H1 (cell line): ENCODE data around the gene ETV5. TPM values are rescaled to one million over a fixed set of nuclear protein-coding genes. Genes with fewer than 3 reads are reported as not detected.
A peak's percentile ranks its signal among the peaks of the same experiment; 100 is the strongest.

Source experiments
- CTCF ChIA-PET: fragments of 300-600 bp; sonication (Branson Sonifier 250); formaldehyde crosslinking; loops from one replicate; lab custom pipeline; 2021; ENCODE audit not compliant: partially characterized antibody; lab: Charles Lee
- POLR2A ChIA-PET: fragments of 300-600 bp; sonication (Branson Sonifier 250); formaldehyde crosslinking; loops from one replicate; lab custom pipeline; 2021; ENCODE audit warnings: inconsistent platforms; ENCODE audit not compliant: partially characterized antibody; lab: Charles Lee
- DNase-seq, 2 experiments: peaks; one replicate each; pipeline versions ENCODE4 v3.0.0 to v3.0.0-alpha.2; 2010 to 2022; ENCODE audit warnings: low spot score in 2 of 2, low read depth in 1 of 2, mixed read lengths in 1 of 2
- FAIRE-seq: peaks from 2 replicates; lab custom pipeline; 2011; peaks lifted over from hg19 to GRCh38; lab: Jason Lieb, UNC
- H2AFZ ChIP-seq: 2 replicates; pipeline ENCODE4 v1.8.1; 2012; ENCODE audit warnings: low read length, inconsistent platforms
- H2AK5ac ChIP-seq: 2 replicates; pipeline ENCODE4 v1.6.1; 2013; ENCODE audit warnings: low read depth, low read length
- H2BK120ac ChIP-seq: replicated peaks from 2 replicates; pipeline ENCODE3; 2013; ENCODE audit warnings: low read depth, low read length, inconsistent platforms
- H2BK12ac ChIP-seq: 2 replicates; pipeline ENCODE4 v1.6.1; 2013; ENCODE audit warnings: low read depth, low read length
- H2BK15ac ChIP-seq: 2 replicates; pipeline ENCODE4 v1.6.1; 2013; ENCODE audit warnings: low read length
- H2BK20ac ChIP-seq: 2 replicates; pipeline ENCODE4 v1.6.1; 2013; ENCODE audit warnings: low read length
- H2BK5ac ChIP-seq: 2 replicates; pipeline ENCODE4 v1.6.1; 2013; ENCODE audit warnings: low read depth, low read length
- H3K14ac ChIP-seq: 2 replicates; pipeline ENCODE4 v1.6.1; 2013; ENCODE audit warnings: inconsistent platforms; ENCODE audit not compliant: insufficient read length
- H3K18ac ChIP-seq: 2 replicates; pipeline ENCODE4 v1.6.1; 2013; ENCODE audit warnings: low read length; ENCODE audit errors: extremely low read depth
- H3K23ac ChIP-seq: 2 replicates; pipeline ENCODE4 v1.6.1; 2013; ENCODE audit warnings: inconsistent platforms; ENCODE audit not compliant: insufficient read length
- H3K23me2 ChIP-seq: 2 replicates; pipeline ENCODE4 v1.6.1; 2013; ENCODE audit warnings: low read depth, low read length
- H3K27ac ChIP-seq: 2 replicates; pipeline ENCODE4 v1.6.1; 2011; ENCODE audit warnings: low read depth, low read length, inconsistent platforms
- H3K27me3 ChIP-seq, 4 experiments: replicated peaks in 1 of 4; 1 replicate in 1 of 4; 2 replicates in 3 of 4; pipeline versions ENCODE4 v1.6.1 to v1.8.1; 2011 to 2013; ENCODE audit warnings: low read length in 3 of 4, mild to moderate bottlenecking in 3 of 4, inconsistent platforms in 2 of 4, mixed read lengths in 2 of 4, moderate library complexity in 1 of 4; ENCODE audit not compliant: control insufficient read depth in 3 of 4, insufficient read depth in 3 of 4; ENCODE audit errors: extremely low read depth in 1 of 4
- H3K36me3 ChIP-seq, 4 experiments: 2 replicates each; pipeline versions ENCODE4 v1.6.1 to v1.8.1; 2011 to 2013; ENCODE audit warnings: mild to moderate bottlenecking in 4 of 4, low read length in 3 of 4, moderate library complexity in 2 of 4, control low read depth in 1 of 4, inconsistent platforms in 1 of 4; ENCODE audit not compliant: insufficient read depth in 4 of 4, control insufficient read depth in 2 of 4
- H3K4ac ChIP-seq: replicated peaks from 2 replicates; pipeline ENCODE3; 2013; ENCODE audit warnings: low read length, low read depth, mixed read lengths, inconsistent platforms; ENCODE audit not compliant: insufficient read length
- H3K4me1 ChIP-seq, 4 experiments: replicated peaks in 1 of 4; 1 replicate in 1 of 4; 2 replicates in 3 of 4; pipeline versions ENCODE4 v1.6.1 to v1.8.1; 2011 to 2013; ENCODE audit warnings: low read length in 3 of 4, inconsistent platforms in 2 of 4, mixed read lengths in 1 of 4; ENCODE audit not compliant: insufficient read depth in 4 of 4, control insufficient read depth in 3 of 4
- H3K4me2 ChIP-seq, 2 experiments: 2 replicates each; pipeline versions ENCODE4 v1.6.1 to v1.8.1; 2011 to 2013; ENCODE audit warnings: low read depth in 2 of 2, low read length in 2 of 2, control low read depth in 1 of 2, inconsistent platforms in 1 of 2, mild to moderate bottlenecking in 1 of 2; ENCODE audit not compliant: insufficient read depth in 1 of 2
- H3K4me3 ChIP-seq, 4 experiments: fragments of 200-600, 300-600 bp in 1 of 4; sonication (generic), shearing (Covaris generic), sonication (Bioruptor Twin) in 1 of 4; 2 replicates each; pipeline versions ENCODE4 v1.5.1 to v1.8.1; 2011 to 2016; ENCODE audit warnings: low read length in 4 of 4, low read depth in 3 of 4, control low read depth in 2 of 4, inconsistent platforms in 2 of 4, mild to moderate bottlenecking in 2 of 4, mixed read lengths in 1 of 4, moderate library complexity in 1 of 4; ENCODE audit not compliant: insufficient read depth in 2 of 4; ENCODE audit errors: extremely low read depth in 1 of 4
- H3K56ac ChIP-seq: replicated peaks from 2 replicates; pipeline ENCODE3; 2013; ENCODE audit warnings: low read depth, mild to moderate bottlenecking, mixed read lengths, low read length, inconsistent platforms; ENCODE audit not compliant: insufficient read length
- H3K79me1 ChIP-seq: 2 replicates; pipeline ENCODE4 v1.6.1; 2013; ENCODE audit warnings: low read depth, low read length, control low read depth
- H3K79me2 ChIP-seq, 2 experiments: 2 replicates each; pipeline versions ENCODE4 v1.6.1 to v1.8.1; 2012 to 2013; ENCODE audit warnings: low read length in 2 of 2, mild to moderate bottlenecking in 2 of 2, inconsistent platforms in 1 of 2; ENCODE audit not compliant: insufficient read depth in 2 of 2, control insufficient read depth in 1 of 2
- H3K9ac ChIP-seq, 4 experiments: replicated peaks in 1 of 4; 1 replicate in 1 of 4; 2 replicates in 3 of 4; pipeline versions ENCODE4 v1.6.1 to v1.8.1; 2011 to 2013; ENCODE audit warnings: low read depth in 3 of 4, low read length in 3 of 4, control low read depth in 2 of 4, mild to moderate bottlenecking in 2 of 4, moderate library complexity in 2 of 4, inconsistent platforms in 1 of 4; ENCODE audit errors: extremely low read depth in 1 of 4
- H3K9me3 ChIP-seq, 2 experiments: 2 replicates each; pipeline versions ENCODE4 v1.6.1 to v1.8.1; 2012 to 2013; ENCODE audit warnings: mild to moderate bottlenecking in 2 of 2, moderate library complexity in 2 of 2, control low read depth in 1 of 2, inconsistent platforms in 1 of 2, low read depth in 1 of 2, low read length in 1 of 2, mixed read lengths in 1 of 2; ENCODE audit not compliant: insufficient read depth in 2 of 2
- H4K20me1 ChIP-seq, 2 experiments: replicated peaks in 1 of 2; 2 replicates each; pipeline versions ENCODE3 to v1.8.1; 2011 to 2013; ENCODE audit warnings: inconsistent platforms in 2 of 2, low read length in 2 of 2, mild to moderate bottlenecking in 1 of 2; ENCODE audit not compliant: insufficient read depth in 2 of 2, control insufficient read depth in 1 of 2
- H4K5ac ChIP-seq: 2 replicates; pipeline ENCODE4 v1.6.1; 2013; ENCODE audit warnings: low read length, low read depth, mixed read lengths, inconsistent platforms; ENCODE audit not compliant: insufficient read length
- H4K8ac ChIP-seq: 2 replicates; pipeline ENCODE4 v1.8.0; 2013; ENCODE audit warnings: mild to moderate bottlenecking, moderate library complexity, low read length, inconsistent platforms; ENCODE audit not compliant: insufficient read depth; ENCODE audit errors: extremely low read depth
- H4K91ac ChIP-seq: replicated peaks from 2 replicates; pipeline ENCODE3; 2013; ENCODE audit warnings: low read length, mixed read lengths, inconsistent platforms; ENCODE audit not compliant: insufficient read length
- BRCA1 ChIP-seq: IDR thresholded peaks from 2 replicates; pipeline ENCODE4 v1.6.1; 2012; ENCODE audit warnings: low read depth, low read length, improper control_type of control experiment
- EP300 ChIP-seq, 2 experiments: IDR thresholded peaks; 1 replicate in 1 of 2; 2 replicates in 1 of 2; pipeline ENCODE4 v1.6.1; 2011 to 2012; ENCODE audit warnings: low read depth in 2 of 2, low read length in 2 of 2, mild to moderate bottlenecking in 2 of 2, borderline replicate concordance in 1 of 2, inconsistent platforms in 1 of 2, moderate library complexity in 1 of 2
- KDM5A ChIP-seq: fragments of 200-600 bp; IDR thresholded peaks from 2 replicates; pipeline ENCODE4 v1.7.1; 2012; ENCODE audit warnings: mild to moderate bottlenecking, low read length, inconsistent platforms, mixed read lengths
- PHF8 ChIP-seq: fragments of 200-600 bp; sonication (generic); conservative IDR thresholded peaks from 2 replicates; pipeline ENCODE4 v1.7.1; 2012; ENCODE audit warnings: low read depth, mild to moderate bottlenecking, inconsistent platforms, low read length, moderate library complexity
- RAD21 ChIP-seq, 2 experiments: IDR thresholded peaks in 1 of 2; conservative IDR thresholded peaks in 1 of 2; 2 replicates each; pipeline ENCODE4 v1.6.1; 2011; ENCODE audit warnings: low read depth in 2 of 2, low read length in 2 of 2, improper control_type of control experiment in 1 of 2, inconsistent platforms in 1 of 2, mild to moderate bottlenecking in 1 of 2, moderate library complexity in 1 of 2
- SIN3A ChIP-seq, 2 experiments: IDR thresholded peaks in 1 of 2; conservative IDR thresholded peaks in 1 of 2; 2 replicates each; pipeline ENCODE4 v1.6.1; 2011 to 2012; ENCODE audit warnings: low read length in 2 of 2, improper control_type of control experiment in 1 of 2, low read depth in 1 of 2, mild to moderate bottlenecking in 1 of 2
- SIRT6 ChIP-seq: IDR thresholded peaks from one replicate; pipeline ENCODE4 v1.7.1; 2012; ENCODE audit warnings: low read length, inconsistent platforms
- SIX5 ChIP-seq: IDR thresholded peaks from 2 replicates; pipeline ENCODE4 v1.6.1; 2011; ENCODE audit warnings: mild to moderate bottlenecking, low read depth, low read length
- SP4 ChIP-seq: IDR thresholded peaks from 2 replicates; pipeline ENCODE4 v1.6.1; 2012; ENCODE audit warnings: low read length, inconsistent platforms
- ZNF274 ChIP-seq: IDR thresholded peaks from 2 replicates; pipeline ENCODE4 v1.7.0; 2012; ENCODE audit warnings: low read length, borderline replicate concordance; ENCODE audit errors: extremely low read depth
- WGBS, 2 experiments: shearing (Covaris generic) in 1 of 2; methylation state at CpG; one replicate each; pipeline versions ENCODE4 v1.1.6 to v1.1.7; 2013 to 2015; ENCODE audit warnings: low lambda C conversion rate in 2 of 2, mixed read lengths in 2 of 2, inconsistent platforms in 1 of 2, low coverage in 1 of 2, missing lambda C conversion rate in 1 of 2; ENCODE audit not compliant: insufficient replicate concordance in 2 of 2, insufficient coverage in 1 of 2, insufficient read length in 1 of 2; ENCODE audit errors: extremely low coverage in 1 of 2, missing lambda C conversion rate in 1 of 2; 5-methylcytosine and 5-hydroxymethylcytosine counted together
- polyA plus RNA-seq, 7 experiments: library from polyadenylated mRNA; depleted of rRNA in 3 of 7; stranded (reverse) in 5 of 7; unstranded in 2 of 7; fragments of >200 nt in 5 of 7; fragments of 200-250 nt in 2 of 7; gene quantifications; 1 replicate in 5 of 7; 2 replicates in 1 of 7; 4 replicates in 1 of 7; pipeline versions ENCODE4 v1.2.1 to v1.2.3, GENCODE V29; 2011 to 2013; ENCODE audit warnings: missing spikeins in 2 of 7, mixed read lengths in 2 of 7
- total RNA-seq: library from RNA; stranded (reverse); fragmentation: NEBNext Ultra II Directional; extraction: Animal tissue kit (Norgen Biotek cat#: 25700); gene quantifications from 2 replicates; pipeline ENCODE4 v1.2.1, GENCODE V29; 2021
- TF ChIP-seq, protein P1 (sequence below): IDR thresholded peaks from 2 replicates; pipeline ENCODE4 v1.6.1; 2011; ENCODE audit warnings: low read depth, mild to moderate bottlenecking, low read length; ENCODE audit not compliant: insufficient read depth

ETV5 gene
- total and polyA plus RNA-seq, 2 of the 8 experiments (the other 6 are each of a cell fraction or from before 2014, with no cell fraction given): 13.1 to 36.9 TPM

DNA sequence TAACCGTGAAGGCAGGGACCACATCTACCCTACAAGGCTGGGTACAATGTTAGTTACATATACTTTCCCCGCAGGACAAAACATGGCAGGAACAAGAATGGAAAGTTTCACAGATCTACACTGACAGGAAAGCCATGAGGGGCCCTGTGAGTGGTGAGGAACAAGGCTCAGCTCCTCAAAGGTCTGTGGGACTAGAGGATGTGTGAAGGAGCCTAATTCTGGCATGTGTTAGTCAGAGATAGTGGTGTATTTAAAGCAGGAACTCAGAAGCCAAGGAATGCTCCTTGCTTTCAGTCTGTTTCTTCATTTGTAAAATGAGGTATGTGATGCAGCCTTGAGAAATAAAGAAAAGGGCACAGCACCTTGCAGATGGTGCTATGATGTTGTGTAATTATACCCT is 25.1 kb downstream of the ETV5 start:
- Histone ChIP-seq H2BK12ac (no peak overlapping the region), H4K20me1 (no peaks in the 10 kb centered on the region), H3K9me3 (peaks cover 0 to 2% of the 10 kb centered on the region in 2 experiments; a peak in 2 of 4 replicates), H3K79me1 (no peaks in the 10 kb centered on the region), H4K91ac (no peak overlapping the region), H3K27me3 (no peaks in the 10 kb centered on the region), H3K4me2 (no peak overlapping the region), H3K79me2 (no peaks in the 10 kb centered on the region), H3K9ac (peak overlapping the region in 1 of 4 experiments; percentile 37; a peak in 1 of 7 replicates), H4K8ac (no peak overlapping the region), H3K4me1 (peaks cover 4 to 16% (median 16%) of the 10 kb centered on the region in 4 experiments; a peak in 6 of 7 replicates), H2BK15ac (no peak overlapping the region), H2AFZ (no peak overlapping the region), H2AK5ac (no peak overlapping the region), H2BK5ac (no peak overlapping the region), H2BK120ac (no peak overlapping the region), H3K23me2 (no peaks in the 10 kb centered on the region), H3K4me3 (no peak overlapping the region), H3K27ac (no peak overlapping the region), H3K23ac (no peak overlapping the region), H3K4ac (no peak overlapping the region), H3K18ac (no peak overlapping the region), H4K5ac (no peak overlapping the region), H3K56ac (no peak overlapping the region), H2BK20ac (no peak overlapping the region), H3K14ac (no peak overlapping the region), H3K36me3 (no peaks in the 10 kb centered on the region; a peak in 1 of 8 replicates)
- FAIRE-seq: no peak
- WGBS, 2 experiments: 96% methylated on average over 2 of the region's 2 CpGs; no CpG with 5 or more reads in 1 of the 2 experiments
- DNase-seq: no peak
- ChIA-PET POLR2A (no interaction called here), CTCF (no interaction called here)
- TF ChIP-seq RAD21 (IDR thresholded peaks at IDR 0.05 in 1 of 2, conservative IDR thresholded peaks at IDR 0.05 in 1 of 2; ENCODE audit: low read depth in 2 of 2, low read length in 2 of 2) (no peak), EP300 (IDR thresholded peaks at IDR 0.05; ENCODE audit: borderline replicate concordance in 1 of 2, low read depth in 2 of 2, low read length in 2 of 2) (no peak), SIRT6 (no peak), SIN3A (conservative IDR thresholded peaks at IDR 0.05 in 1 of 2, IDR thresholded peaks at IDR 0.05 in 1 of 2; ENCODE audit: low read depth in 1 of 2, low read length in 2 of 2) (no peak), KDM5A (no peak), ZNF274 (no peak), BRCA1 (no peak), SIX5 (no peak), PHF8 (no peak), SP4 (no peak)
- TF ChIP-seq, protein P1, sequence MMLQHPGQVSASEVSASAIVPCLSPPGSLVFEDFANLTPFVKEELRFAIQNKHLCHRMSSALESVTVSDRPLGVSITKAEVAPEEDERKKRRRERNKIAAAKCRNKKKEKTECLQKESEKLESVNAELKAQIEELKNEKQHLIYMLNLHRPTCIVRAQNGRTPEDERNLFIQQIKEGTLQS: no peak
